ENCODE measurements around the gene CDK16. TPM values are rescaled to one million over a fixed set of nuclear protein-coding genes. Genes with fewer than 3 reads are reported as not detected.
"Not testable (repeated sequence)": the region's sequence is repeated elsewhere in the genome, so short reads cannot be mapped to it uniquely, and the experiment has no call there.

CDK16 gene
- total RNA-seq, 2 experiments from 2014 or later: 59.6 to 60.0 TPM

DNA sequence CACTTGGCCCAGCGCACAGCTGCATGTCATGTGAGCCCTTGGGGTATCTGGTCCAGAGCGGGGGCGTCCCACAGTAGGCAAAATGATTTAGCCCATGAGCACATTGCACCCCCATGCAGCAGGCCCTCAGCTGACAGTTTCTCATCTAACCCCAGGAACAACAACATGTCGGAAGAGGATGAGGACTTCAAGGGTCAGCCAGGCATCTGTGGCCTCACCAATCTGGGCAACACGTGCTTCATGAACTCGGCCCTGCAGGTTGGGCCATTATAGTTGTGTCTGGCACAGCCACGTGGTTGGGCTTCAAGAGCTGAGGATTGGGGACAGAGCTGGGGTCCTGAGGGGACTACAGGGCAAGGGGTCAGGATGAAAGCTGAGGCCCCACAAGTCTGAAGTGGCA is 22.1 kb downstream of the CDK16 start:
- POLR2A ChIA-PET: interaction anchor here (3.3 kb wide), 1 partner anchor 21 kb away, joined by 8 read pairs; no protein-coding TSS in a partner anchor
- H3K36me3 Mint-ChIP-seq (ENCODE audit: low read depth): peaks cover 20% of the 10 kb centered on the region
- H3K9me3 Mint-ChIP-seq: no peaks in the 10 kb centered on the region
- no peaks in the 10 kb centered on the region for H3K27me3 Mint-ChIP-seq
- DNase-seq: no peak
- no peak overlapping the region for H3K4me3 Mint-ChIP-seq
- CTCF ChIA-PET: no interaction called here
- H3K4me1 Mint-ChIP-seq: peaks cover 3% of the 10 kb centered on the region
- H3K27ac Mint-ChIP-seq: no peak overlapping the region

DNA sequence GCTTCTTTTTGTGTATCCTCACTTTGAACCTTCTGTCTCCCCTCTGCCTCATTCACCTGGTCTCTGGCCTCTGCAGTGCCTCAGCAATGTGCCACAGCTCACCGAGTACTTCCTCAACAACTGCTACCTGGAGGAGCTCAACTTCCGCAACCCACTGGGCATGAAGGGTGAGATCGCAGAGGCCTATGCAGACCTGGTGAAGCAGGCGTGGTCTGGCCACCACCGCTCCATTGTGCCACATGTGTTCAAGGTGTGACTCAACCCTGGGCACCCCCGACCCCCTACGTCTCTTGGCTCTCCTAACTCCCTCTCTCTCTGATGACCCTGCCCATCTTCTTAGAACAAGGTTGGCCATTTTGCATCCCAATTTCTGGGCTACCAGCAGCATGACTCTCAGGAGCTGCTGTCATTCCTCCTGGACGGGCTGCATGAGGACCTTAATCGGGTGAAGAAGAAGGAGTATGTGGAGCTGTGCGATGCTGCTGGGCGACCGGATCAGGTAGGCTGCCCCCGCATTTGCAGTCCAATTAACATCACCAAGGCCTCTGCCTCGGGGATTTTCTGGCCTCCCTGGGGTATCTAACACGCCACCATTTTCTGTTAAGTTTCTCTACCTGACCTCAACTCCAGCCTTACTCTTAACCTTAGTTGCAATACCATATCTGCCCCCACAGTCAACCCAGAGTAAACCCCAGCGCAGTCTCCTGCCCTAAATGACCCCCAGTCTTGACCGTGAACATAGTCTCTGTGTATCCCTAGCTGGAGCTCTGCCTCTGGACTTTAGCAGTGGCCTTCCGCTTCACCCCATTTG is 22.9 kb downstream of the CDK16 start:
- Mint-ChIP-seq H3K27me3 (no peaks in the 10 kb centered on the region), H3K4me1 (no peaks in the 10 kb centered on the region), H3K4me3 (no peak overlapping the region), H3K36me3 (ENCODE audit: low read depth) (peaks cover 27% of the 10 kb centered on the region), H3K9me3 (no peaks in the 10 kb centered on the region), H3K27ac (no peak overlapping the region)
- no peak for DNase-seq
- CTCF ChIA-PET: no interaction called here
- POLR2A ChIA-PET: no interaction called here

DNA sequence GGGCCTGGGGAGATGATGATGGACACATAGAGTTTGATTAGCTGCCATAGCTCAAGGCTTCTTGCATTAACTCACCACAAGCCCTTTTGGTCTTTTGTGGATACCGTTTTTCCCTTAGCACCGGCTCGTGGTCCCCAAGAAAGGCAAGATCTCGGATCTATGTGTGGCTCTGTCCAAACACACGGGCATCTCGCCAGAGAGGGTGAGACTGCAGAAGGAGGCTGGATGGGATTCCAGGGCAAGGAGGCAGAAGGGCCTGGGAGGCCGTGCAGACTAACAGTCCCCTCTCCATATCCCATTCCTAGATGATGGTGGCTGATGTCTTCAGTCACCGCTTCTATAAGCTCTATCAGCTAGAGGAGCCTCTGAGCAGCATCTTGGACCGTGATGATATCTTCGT is 23.8 kb downstream of the CDK16 start:
- POLR2A ChIA-PET: no interaction called here
- no peaks in the 10 kb centered on the region for H3K4me1 Mint-ChIP-seq

DNA sequence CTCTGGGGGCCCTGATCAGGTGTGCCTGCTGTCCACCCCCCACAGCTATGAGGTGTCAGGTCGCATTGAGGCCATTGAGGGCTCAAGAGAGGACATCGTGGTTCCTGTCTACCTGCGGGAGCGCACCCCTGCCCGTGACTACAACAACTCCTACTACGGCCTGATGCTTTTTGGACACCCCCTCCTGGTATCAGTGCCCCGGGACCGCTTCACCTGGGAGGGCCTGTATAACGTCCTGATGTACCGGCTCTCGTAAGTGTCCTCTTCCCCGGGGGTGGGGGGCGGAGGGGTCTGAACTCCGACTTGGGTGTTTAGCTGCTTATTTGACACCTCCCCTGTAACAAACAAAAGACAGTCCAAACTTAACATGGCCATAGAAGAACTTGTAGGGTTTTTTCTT is 24.9 kb downstream of the CDK16 start:
- ChIA-PET POLR2A (no interaction called here), CTCF (no interaction called here)
- H3K27me3 Mint-ChIP-seq: no peaks in the 10 kb centered on the region
- H3K4me3 Mint-ChIP-seq: no peak overlapping the region
- no peak for DNase-seq
- peaks cover 33% of the 10 kb centered on the region for H3K36me3 Mint-ChIP-seq (ENCODE audit: low read depth)
- no peak overlapping the region for H3K27ac Mint-ChIP-seq
- H3K9me3 Mint-ChIP-seq: no peaks in the 10 kb centered on the region
- H3K4me1 Mint-ChIP-seq: peaks cover 3% of the 10 kb centered on the region

More for the DNA sequence above, 23.8 kb downstream of the CDK16 start:
- no peaks in the 10 kb centered on the region for H3K9me3 Mint-ChIP-seq
- CTCF ChIA-PET: no interaction called here
- no peaks in the 10 kb centered on the region for H3K27me3 Mint-ChIP-seq
- no peak overlapping the region for H3K27ac Mint-ChIP-seq
- peaks cover 28% of the 10 kb centered on the region for H3K36me3 Mint-ChIP-seq (ENCODE audit: low read depth)
- DNase-seq: no peak
- no peak overlapping the region for H3K4me3 Mint-ChIP-seq

DNA sequence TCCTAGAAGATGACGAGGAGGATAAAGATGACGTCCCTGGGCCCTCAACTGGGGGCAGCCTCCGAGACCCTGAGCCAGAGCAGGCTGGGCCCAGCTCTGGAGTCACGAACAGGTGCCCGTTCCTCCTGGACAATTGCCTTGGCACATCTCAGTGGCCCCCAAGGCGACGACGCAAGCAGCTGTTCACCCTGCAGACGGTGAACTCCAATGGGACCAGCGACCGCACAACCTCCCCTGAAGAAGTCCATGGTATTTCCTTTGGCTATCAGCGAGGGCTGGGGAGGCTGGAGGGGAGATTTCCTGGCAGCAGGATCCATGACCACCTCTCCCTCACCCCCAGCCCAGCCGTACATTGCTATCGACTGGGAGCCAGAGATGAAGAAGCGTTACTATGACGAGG is 26.2 kb downstream of the CDK16 start:
- Mint-ChIP-seq H3K4me3 (no peak overlapping the region), H3K9me3 (no peaks in the 10 kb centered on the region), H3K36me3 (ENCODE audit: low read depth) (peaks cover 31% of the 10 kb centered on the region), H3K27me3 (no peaks in the 10 kb centered on the region), H3K27ac (no peak overlapping the region), H3K4me1 (peaks cover 9% of the 10 kb centered on the region)
- ChIA-PET POLR2A (interaction anchor here (0.6 kb wide), 1 partner anchor 158 kb away, joined by 3 read pairs; no protein-coding TSS in a partner anchor), CTCF (no interaction called here)
- no peak for DNase-seq

DNA sequence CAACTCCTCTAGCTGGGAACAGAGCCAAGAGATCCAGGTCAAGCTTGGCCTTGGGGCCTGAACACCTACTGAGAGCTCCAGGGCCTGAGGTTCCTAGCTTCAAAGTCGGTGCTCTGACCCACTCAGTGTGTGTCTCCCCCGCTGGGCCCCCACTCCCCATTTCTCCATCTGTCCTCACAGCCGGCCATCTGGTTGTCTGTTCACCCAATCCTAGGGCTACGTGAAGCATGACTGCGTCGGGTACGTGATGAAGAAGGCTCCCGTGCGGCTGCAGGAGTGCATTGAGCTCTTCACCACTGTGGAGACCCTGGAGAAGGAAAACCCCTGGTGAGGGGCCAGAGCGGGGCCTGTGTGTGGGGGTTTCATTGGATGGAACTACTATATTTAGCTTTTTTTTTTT is 26.7 kb downstream of the CDK16 start:
- H3K27me3 Mint-ChIP-seq: no peaks in the 10 kb centered on the region
- no peak for DNase-seq
- H3K4me3 Mint-ChIP-seq: no peak overlapping the region
- ChIA-PET CTCF (interaction anchor here (0.6 kb wide), 1 partner anchor 67 kb away, joined by 3 read pairs; no protein-coding TSS in a partner anchor), POLR2A (interaction anchor here (0.6 kb wide), 1 partner anchor 158 kb away, joined by 3 read pairs; no protein-coding TSS in a partner anchor)
- no peaks in the 10 kb centered on the region for H3K9me3 Mint-ChIP-seq
- no peak overlapping the region for H3K27ac Mint-ChIP-seq
- H3K36me3 Mint-ChIP-seq (ENCODE audit: low read depth): peaks cover 26% of the 10 kb centered on the region
- H3K4me1 Mint-ChIP-seq: peaks cover 11% of the 10 kb centered on the region

DNA sequence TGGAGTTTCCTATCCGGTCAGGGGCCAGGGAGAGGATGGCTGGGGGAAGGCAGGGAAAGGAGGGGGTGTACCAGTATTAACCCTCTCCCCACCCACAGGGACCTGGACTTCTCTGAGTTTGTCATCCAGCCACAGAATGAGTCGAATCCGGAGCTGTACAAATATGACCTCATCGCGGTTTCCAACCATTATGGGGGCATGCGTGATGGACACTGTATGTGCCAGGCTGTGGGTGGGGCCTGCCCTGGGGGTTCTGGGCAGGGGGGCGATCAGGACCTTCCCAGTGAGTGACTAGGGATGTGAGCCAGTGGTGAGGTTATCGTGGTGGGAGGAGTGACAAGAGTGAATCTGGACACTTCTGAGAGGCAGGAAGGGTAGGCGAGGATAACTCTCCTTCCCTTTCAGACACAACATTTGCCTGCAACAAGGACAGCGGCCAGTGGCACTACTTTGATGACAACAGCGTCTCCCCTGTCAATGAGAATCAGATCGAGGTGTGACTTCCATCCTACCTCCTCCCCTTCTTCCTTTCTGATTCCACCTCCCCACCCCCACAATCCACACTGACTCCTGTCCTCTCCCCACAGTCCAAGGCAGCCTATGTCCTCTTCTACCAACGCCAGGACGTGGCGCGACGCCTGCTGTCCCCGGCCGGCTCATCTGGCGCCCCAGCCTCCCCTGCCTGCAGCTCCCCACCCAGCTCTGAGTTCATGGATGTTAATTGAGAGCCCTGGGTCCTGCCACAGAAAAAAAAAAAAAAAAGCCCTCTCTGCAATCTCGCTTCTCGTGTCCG is 28.9 kb downstream of the CDK16 start:
- Mint-ChIP-seq H3K4me1 (peaks cover 11% of the 10 kb centered on the region), H3K27ac (peak overlapping the region; percentile 26), H3K9me3 (no peaks in the 10 kb centered on the region), H3K4me3 (no peak overlapping the region), H3K27me3 (no peaks in the 10 kb centered on the region), H3K36me3 (ENCODE audit: low read depth) (peaks cover 13% of the 10 kb centered on the region)
- ChIA-PET CTCF (interaction anchor here (0.5 kb wide), 1 partner anchor 1572 kb away, joined by 3 read pairs; no protein-coding TSS in a partner anchor), POLR2A (no interaction called here)
- no peak for DNase-seq

DNA sequence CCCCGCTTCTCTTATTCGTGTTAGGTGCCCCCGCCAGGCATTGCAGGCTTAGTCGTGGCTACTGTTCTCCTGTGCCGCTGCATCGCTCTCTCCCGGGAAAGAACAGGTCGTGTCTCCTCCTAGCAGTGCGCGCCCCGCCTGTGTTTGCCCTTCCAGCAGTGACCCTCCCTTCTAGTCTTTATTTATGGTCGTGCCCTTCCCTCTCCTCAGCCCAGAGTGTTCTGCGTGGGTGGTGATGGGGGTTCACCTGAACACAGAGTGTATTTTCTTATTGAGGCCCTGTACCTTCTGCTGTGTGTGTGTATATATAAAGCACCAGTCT is 29.5 kb downstream of the CDK16 start:
- ChIA-PET POLR2A (no interaction called here), CTCF (no interaction called here)
- Mint-ChIP-seq H3K27ac (no peak overlapping the region), H3K36me3 (ENCODE audit: low read depth) (peaks cover 13% of the 10 kb centered on the region), H3K9me3 (no peaks in the 10 kb centered on the region), H3K27me3 (no peaks in the 10 kb centered on the region), H3K4me1 (peaks cover 11% of the 10 kb centered on the region), H3K4me3 (no peak overlapping the region)
- DNase-seq: no peak

DNA sequence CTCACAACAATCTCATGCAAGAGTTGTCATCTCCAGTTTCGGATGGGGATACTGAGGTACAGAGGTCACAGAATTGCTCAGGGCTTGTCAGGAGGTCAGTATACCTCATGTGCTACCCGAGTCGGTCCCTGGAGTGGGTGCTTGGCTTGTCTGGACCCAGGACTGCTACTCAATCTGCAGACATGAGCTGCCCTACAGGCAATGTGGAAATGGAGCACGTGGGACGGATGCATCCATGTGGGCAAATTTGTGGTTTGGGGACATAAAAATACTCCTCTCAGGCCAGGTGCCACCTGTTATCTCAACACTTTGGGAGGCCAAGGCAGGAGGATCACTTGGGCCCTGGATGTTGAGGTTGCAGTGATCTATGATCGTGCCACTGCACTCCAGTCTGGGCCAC is 30.1 kb downstream of the CDK16 start:
- Mint-ChIP-seq H3K36me3 (ENCODE audit: low read depth) (peaks cover 13% of the 10 kb centered on the region), H3K4me1 (peaks cover 11% of the 10 kb centered on the region), H3K9me3 (no peaks in the 10 kb centered on the region), H3K27me3 (no peaks in the 10 kb centered on the region), H3K4me3 (no peak overlapping the region), H3K27ac (no peak overlapping the region)
- CTCF ChIA-PET: no interaction called here
- POLR2A ChIA-PET: no interaction called here
- DNase-seq: no peak

DNA sequence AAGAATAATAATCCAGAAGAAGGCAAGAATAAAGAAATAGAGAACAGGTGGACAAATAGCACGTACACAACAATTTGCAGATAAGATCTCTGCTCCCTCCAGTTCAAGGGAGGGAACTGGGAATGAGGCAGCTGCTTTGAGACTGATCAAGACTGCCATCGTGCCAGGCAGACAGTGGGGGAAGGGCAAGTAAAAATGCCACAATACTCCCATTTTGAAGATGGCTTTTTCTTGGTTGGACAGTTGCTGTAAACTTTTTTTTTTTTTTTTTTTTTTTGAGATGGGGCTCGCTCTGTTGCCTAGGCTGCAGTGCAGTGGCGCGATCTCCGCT is 31.5 kb downstream of the CDK16 start:
- Mint-ChIP-seq H3K9me3 (no peaks in the 10 kb centered on the region), H3K4me1 (peaks cover 11% of the 10 kb centered on the region), H3K27me3 (no peaks in the 10 kb centered on the region), H3K36me3 (ENCODE audit: low read depth) (peaks cover 13% of the 10 kb centered on the region), H3K27ac (no peak overlapping the region), H3K4me3 (no peak overlapping the region)
- ChIA-PET POLR2A (no interaction called here), CTCF (no interaction called here)
- DNase-seq: no peak

DNA sequence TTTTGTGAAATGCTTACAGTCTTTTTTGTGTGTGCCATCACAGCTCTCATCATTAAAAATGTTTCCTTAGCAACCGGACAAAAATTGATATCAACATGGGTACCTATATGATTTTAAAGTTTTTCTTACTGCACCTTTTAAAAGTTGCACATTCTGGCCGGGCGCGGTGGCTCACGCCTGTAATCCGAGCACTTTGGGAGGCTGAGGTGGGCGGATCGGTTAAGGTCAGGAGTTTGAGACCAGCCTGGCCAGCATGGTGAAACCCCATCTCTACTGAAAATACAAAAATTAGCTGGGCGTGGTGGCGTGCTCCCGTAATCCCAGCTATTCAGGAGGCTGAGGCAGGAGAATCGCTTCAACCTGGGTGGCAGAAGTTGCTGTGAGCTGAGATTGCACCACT is 39.1 kb downstream of the CDK16 start:
- H3K4me1 Mint-ChIP-seq; POLR2A ChIA-PET; CTCF ChIA-PET; H3K4me3 Mint-ChIP-seq; H3K27me3 Mint-ChIP-seq; H3K36me3 Mint-ChIP-seq (ENCODE audit: low read depth); H3K9me3 Mint-ChIP-seq; H3K27ac Mint-ChIP-seq; DNase-seq: not testable (repeated sequence)

DNA sequence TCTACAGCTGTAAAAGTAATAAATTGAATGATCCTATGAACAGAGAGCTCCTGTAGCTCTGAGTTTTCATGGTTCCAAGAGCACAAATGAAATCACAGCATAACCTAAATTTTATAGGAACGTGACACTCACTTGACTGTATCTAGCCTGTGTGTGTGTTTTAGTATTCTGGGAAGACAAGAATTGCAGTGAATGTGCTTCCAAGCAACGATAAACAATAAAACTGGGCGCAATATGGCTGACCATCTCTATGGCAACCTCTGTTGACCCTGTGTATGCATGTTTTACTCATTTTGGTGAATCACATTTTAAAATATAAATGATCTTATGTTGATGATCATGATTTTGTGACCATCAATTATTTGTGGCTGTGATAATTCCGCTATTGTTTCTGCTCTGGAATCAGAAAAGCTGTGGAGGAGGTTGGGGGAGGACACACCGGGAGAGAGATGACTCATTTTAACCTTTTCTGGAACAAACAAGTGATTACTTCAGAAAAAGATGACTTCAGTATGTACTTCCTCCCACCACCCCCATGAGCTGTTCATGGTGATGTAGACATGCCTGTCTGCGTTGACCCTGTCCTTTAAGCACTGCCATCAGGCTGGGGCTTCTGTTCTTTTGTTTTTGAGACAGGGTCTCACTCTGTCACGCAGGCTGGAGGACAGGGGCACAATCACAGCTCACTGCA is 46.1 kb downstream of the CDK16 start:
- Mint-ChIP-seq H3K9me3 (no peaks in the 10 kb centered on the region), H3K27me3 (no peaks in the 10 kb centered on the region), H3K36me3 (ENCODE audit: low read depth) (no peaks in the 10 kb centered on the region), H3K27ac (peak overlapping the region; percentile 42), H3K4me3 (no peak overlapping the region), H3K4me1 (peaks cover 17% of the 10 kb centered on the region)
- ChIA-PET CTCF (interaction anchor here (1.3 kb wide), 1 partner anchor 20 kb away, joined by 3 read pairs; no protein-coding TSS in a partner anchor), POLR2A (no interaction called here)
- DNase-seq: peak; percentile 16

DNA sequence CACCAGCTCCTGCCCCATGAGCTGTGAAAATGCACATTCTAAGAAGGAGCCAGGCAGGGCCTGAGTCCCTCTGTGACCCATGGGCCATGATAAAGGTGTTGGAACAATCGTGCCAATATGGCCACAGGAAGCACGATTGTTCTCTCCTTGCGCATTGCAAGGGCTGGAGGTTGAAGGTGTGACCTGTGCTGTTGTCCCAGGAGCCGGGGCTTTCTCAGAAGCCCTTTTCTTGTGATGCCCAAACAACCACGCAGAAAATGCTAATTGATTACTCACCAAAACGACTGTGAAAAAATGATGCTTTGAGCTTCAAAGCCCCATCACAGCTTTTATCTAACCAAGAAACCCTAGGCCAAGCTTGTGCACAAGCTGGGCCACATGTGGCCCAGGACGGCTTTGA is 48.2 kb downstream of the CDK16 start:
- DNase-seq: no peak
- no peaks in the 10 kb centered on the region for H3K27me3 Mint-ChIP-seq
- ChIA-PET CTCF (no interaction called here), POLR2A (interaction anchor here (0.8 kb wide), 1 partner anchor 16 kb away, joined by 3 read pairs; no protein-coding TSS in a partner anchor)
- no peak overlapping the region for H3K4me3 Mint-ChIP-seq
- no peaks in the 10 kb centered on the region for H3K9me3 Mint-ChIP-seq
- no peak overlapping the region for H3K27ac Mint-ChIP-seq
- H3K4me1 Mint-ChIP-seq: peaks cover 17% of the 10 kb centered on the region
- H3K36me3 Mint-ChIP-seq (ENCODE audit: low read depth): no peaks in the 10 kb centered on the region

Measured in activated CD4-positive, alpha-beta memory T cell treated with anti-CD3 and anti-CD28 coated beads, Interleukin-2, amount 10 ng/mL, durations not matched to agents 7 days and 5 days (primary cell).